GM18907 (cell line): ENCODE measurements around the gene LRRK1.

ENCODE experiments used
- ATAC-seq: cut with Tn5 transposase; IDR thresholded peaks from one replicate; pipeline ENCODE4 v1.9.1; 2021; ENCODE audit warnings: mild to moderate bottlenecking, moderate library complexity; ENCODE audit not compliant: unreplicated experiment

LRRK1 gene

GRCh38 chr15:100966997-100967396 is 47.8 kb downstream of the LRRK1 start:
- ATAC-seq: peak; percentile 93

GRCh38 chr15:100968050-100968966 is 49.2 kb downstream of the LRRK1 start:
- peak; percentile 51 for ATAC-seq

- no peak for ATAC-seq
Measured at GRCh38 chr15:100972975-100973350, 53.8 kb downstream of the LRRK1 start.

- no peak for ATAC-seq
Measured at GRCh38 chr15:100973351-100974111, 54.4 kb downstream of the LRRK1 start.

- no peak for ATAC-seq
Measured at GRCh38 chr15:100975043-100975442, 55.9 kb downstream of the LRRK1 start.

- ATAC-seq: peak; percentile 39
Measured at GRCh38 chr15:100980410-100981046, 61.4 kb downstream of the LRRK1 start.

- ATAC-seq: peak; percentile 37
Measured at GRCh38 chr15:100981086-100981485, 61.9 kb downstream of the LRRK1 start.

GRCh38 chr15:100983221-100983620 is 64.1 kb downstream of the LRRK1 start:
- no peak for ATAC-seq

- no peak for ATAC-seq
Measured at GRCh38 chr15:100985401-100985800, 66.2 kb downstream of the LRRK1 start.

- no peak for ATAC-seq
Measured at GRCh38 chr15:100986158-100986896, 67.2 kb downstream of the LRRK1 start.

GRCh38 chr15:100987143-100987542 is 68.0 kb downstream of the LRRK1 start:
- ATAC-seq: no peak

GRCh38 chr15:100988297-100988696 is 69.1 kb downstream of the LRRK1 start:
- no peak for ATAC-seq

GRCh38 chr15:100988857-100989256 is 69.7 kb downstream of the LRRK1 start:
- ATAC-seq: no peak

GRCh38 chr15:100994597-100995446 is 75.7 kb downstream of the LRRK1 start:
- no peak for ATAC-seq

GRCh38 chr15:100995471-100996430 is 76.6 kb downstream of the LRRK1 start:
- no peak for ATAC-seq

GRCh38 chr15:100997442-100997841 is 78.3 kb downstream of the LRRK1 start:
- ATAC-seq: no peak

- ATAC-seq: no peak
Measured at GRCh38 chr15:100998630-100999029, 79.5 kb downstream of the LRRK1 start.

- ATAC-seq: no peak
Measured at GRCh38 chr15:100999369-100999768, 80.2 kb downstream of the LRRK1 start.

GRCh38 chr15:101000271-101000681 is 81.1 kb downstream of the LRRK1 start:
- no peak for ATAC-seq
